HG03520 (cell line): Measurements from ENCODE around the gene MSX2.

ENCODE experiments used
- ATAC-seq: cut with Tn5 transposase; IDR thresholded peaks from one replicate; pipeline ENCODE4 v1.9.1; 2021; ENCODE audit warnings: mild to moderate bottlenecking, moderate library complexity; ENCODE audit not compliant: unreplicated experiment

MSX2 gene

GRCh38 chr5:174724484-174725260, at the start of gene MSX2:
MSX2 (plus strand) TSS chr5:174724582; CDS start chr5:174724660, 78 bp downstream.
- ATAC-seq: no peak

- no peak for ATAC-seq
These were observed 49.3 kb upstream of the MSX2 start for GRCh38 chr5:174675110-174675509.

- ATAC-seq: no peak
These were observed 48.5 kb upstream of the MSX2 start for GRCh38 chr5:174675916-174676315.

DNA sequence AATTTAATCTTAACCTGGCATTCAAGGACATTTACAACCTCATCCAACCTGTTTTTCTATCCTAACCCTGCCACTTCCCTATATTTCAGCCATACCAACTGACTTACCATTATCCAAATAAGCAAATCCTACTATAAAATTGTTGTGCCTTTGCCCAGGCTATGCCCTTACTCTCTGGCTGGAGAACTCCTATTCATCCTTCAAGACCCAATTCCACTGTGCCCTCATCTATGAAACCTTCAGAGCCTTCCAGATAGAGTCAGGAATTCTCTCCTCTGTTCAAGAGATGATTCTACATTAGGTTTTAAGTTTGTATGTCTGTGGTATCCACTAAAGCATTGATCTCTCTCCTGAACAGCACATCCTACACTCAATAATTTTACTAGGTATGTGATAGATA, 46.3 kb upstream of the MSX2 start:
- ATAC-seq: no peak

DNA sequence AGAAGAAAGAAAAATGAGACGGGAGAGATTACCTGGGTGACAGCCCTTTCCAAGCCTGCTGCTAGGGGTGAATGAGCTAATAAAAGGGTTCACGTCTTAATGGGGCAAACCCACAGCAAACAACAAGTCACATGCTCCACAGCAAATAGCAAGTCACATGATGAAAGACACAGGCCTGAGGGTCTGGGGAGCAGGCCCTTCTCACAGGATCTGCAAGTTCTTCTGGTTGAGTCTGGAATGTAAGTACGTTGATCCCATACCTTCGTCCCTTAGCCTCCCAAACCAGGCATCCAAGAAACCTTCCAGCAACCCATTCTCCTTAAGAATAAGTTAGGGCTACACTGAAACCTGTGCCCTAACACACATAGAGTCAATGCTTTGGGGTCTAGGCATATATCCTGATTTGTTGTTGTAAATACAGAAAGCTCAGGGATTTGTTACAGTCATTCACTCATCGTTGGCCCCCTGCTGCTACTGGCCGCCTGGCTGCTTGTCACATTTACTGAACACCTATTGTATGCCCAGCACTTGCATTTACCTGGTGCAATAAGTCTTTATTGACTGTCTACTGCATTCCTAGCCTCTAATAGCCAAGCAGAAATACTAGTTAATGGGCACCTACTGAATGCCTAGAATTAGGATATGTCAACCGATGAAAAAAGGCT, 43.3 kb upstream of the MSX2 start:
- ATAC-seq: no peak

DNA sequence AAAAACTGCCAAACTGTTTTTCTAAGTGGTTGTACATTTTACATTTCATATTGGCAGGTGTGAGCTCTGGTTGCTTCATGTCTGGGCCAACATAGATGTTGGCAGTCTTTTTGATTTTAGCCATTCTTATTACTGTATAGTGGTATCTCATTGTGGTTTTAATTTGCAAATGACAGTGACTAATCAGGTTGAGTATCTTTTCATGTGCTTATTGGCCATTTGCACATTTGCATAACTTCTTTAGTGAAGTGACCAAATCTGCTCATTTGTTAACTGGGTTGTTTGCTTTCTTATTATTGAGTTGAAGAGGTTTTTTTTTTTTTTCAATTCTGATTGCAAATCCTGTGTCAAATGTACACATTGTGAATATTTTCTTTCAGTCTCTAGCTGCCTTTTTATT, 36.9 kb upstream of the MSX2 start:
- no peak for ATAC-seq

DNA sequence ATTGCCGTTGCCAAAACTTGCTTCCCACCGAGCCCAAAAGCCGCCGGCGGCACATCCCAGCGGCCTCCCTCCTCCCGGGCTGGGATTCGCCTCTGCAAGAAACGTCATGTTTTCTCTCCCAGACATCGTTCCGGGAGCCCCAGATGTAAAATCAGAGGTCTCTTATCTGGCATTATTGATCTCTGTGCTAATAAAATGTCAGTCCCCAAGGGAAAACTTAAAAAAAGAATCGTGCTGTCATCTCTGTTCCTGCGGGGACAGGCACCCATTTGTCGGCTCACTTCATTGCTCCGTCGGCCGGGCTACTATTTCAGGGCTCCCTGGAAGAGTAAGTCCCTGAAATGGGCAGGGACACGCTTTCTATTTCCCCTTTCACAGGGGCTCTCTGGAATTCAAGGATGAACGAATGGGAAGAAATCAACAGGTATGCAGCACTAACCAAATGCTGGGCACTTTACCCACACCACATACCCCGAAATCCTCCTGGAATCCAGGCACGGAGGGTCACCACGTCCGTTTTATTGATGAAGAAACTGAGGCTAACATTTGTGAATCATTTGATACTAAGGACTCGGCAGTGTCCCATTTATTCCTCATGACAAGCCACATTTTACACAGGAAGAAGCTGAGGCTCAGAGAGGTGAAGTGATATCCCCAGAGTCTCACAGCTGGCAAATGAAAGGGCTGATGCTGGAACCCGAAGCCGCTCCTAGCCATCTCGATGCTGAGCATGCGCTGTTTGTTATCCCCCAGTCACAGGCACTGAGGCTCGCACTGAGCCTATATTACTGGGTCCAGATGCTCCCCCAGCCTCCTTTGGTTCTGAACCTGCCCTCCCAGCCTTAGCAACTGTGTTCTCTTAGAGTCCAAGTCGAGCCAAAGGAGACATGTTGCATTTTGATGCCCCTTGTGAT, 35.7 kb upstream of the MSX2 start:
- no peak for ATAC-seq

DNA sequence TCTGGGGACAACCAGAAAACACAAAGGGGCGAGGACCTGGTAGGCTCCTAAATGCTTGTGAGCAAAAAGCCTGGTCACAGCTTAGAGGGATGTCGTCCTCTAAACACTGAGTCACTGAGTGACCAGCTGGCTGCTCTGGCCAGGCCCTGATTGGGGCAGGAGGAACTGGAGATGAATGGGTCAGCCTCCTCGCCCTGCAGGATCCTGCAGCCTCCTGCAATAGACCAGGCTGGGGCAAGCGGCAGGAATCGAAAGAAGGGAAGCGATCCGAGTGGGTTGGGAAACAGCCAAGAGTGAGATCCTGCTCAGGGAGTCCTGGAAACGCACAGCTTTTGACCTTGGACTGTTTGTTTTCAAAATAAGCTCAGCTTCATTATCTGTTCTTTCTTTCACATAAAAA, 34.1 kb upstream of the MSX2 start:
- ATAC-seq: no peak

- no peak for ATAC-seq
These were observed 32.0 kb upstream of the MSX2 start for GRCh38 chr5:174692381-174692780.

DNA sequence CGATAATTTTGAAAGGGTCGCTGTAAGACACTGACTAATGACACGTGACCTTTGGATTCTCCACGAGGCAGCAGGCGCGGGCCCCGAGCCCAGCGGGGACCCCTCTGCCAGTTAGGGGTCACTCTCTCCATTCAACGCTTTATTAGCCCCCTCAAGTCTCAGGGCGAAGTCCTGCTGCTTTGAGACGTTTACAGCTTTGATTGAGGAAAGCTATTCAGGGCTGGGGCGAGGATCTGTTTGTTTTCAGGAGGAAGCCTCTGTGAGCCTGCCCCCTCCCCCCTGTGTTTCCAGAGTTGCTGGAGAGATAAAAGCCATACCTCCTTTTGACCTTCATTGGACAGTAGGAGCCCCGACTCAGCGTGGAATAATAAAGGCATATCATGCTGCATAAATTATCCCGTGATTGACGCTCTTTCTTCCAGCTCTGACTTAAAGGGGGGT, 31.4 kb upstream of the MSX2 start:
- no peak for ATAC-seq

- ATAC-seq: no peak
These were observed 30.5 kb upstream of the MSX2 start for GRCh38 chr5:174693697-174694385.

GRCh38 chr5:174694611-174695010, 29.8 kb upstream of the MSX2 start:
- no peak for ATAC-seq

DNA sequence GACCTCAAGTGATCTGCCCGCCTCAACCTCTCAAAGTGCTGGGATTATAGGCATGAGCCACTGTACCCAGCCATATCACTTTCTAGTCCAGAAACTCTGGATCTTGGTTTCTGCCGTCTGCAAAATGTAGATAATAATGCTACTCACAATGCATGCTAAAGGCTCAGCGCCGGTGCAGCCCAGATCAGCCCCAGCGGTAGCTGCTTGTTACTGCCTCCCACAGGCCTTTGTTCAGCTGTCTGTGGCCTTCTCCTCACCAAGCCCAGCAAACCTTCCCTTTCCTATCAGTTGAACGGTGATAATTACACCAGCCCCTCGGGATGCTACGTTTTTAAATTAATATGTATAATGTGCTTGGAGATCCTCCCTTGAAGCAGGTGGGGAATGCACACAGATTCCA, 26.2 kb upstream of the MSX2 start:
- ATAC-seq: no peak

DNA sequence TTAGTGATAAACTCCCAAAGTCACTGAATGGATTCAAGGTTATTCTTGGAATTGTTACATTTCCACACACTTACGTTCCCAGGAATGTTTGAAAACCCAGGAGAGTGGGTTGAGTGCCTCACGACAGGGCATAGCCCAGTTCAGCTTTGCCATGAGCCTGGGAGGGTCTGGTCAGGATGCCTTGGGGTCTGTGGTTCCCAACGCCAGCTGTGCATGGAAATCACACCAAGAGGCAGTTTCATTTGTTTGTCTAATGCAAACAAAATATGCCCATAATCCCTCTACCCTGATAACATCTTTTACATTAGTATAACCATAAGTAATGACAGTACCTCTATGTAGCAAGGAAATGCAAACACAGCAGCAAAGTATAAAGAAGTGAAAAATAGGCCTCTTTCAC, 25.3 kb upstream of the MSX2 start:
- no peak for ATAC-seq

DNA sequence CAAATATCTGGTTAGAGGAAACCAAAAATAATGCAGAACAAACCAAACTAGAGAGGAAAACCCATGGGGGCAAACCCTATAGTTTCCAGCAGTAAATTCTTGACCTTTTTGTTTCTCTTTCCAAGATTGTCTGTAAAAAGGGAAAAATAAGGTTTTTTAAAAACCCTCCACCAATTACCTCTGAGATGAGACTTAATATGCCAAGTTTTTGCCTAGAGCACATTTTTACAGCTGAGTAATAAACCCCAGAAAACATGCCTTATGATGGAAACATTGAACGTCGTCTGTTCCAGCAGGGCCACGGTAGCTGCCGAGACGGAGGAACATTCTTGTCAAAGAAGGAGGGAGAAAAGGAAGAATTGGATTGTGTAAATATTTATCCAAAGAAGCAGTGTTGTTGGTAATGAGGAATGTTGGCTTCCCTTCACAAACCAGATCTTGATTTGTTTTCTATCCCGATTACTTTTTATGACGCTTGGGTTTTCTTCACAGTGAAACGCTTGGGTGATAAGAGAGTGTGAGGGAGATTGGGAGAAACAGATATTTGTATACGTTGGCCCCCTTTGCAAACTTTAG, 17.3 kb upstream of the MSX2 start:
- ATAC-seq: no peak

DNA sequence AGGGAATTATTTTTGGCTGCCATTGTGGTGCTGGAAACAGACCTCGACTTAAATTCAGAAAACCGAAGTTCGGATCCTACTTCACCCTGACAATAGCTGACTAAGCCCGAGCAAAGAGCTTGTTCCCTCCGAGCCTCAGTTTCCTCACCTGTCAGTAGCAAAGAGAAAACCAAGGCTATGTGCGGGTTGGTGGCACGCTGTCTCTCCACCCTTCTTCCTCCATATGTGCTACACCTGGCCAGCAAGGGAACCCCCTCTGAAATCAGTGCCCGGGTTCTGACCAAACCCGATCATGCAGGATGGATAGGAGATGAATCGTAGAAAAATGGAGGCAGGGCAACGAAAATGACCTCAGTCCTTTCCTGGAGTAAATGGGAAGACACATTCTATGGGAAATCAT, 16.7 kb upstream of the MSX2 start:
- ATAC-seq: no peak

GRCh38 chr5:174708476-174709207, 15.7 kb upstream of the MSX2 start:
- ATAC-seq: no peak

GRCh38 chr5:174714751-174715150, 9.6 kb upstream of the MSX2 start:
- no peak for ATAC-seq

DNA sequence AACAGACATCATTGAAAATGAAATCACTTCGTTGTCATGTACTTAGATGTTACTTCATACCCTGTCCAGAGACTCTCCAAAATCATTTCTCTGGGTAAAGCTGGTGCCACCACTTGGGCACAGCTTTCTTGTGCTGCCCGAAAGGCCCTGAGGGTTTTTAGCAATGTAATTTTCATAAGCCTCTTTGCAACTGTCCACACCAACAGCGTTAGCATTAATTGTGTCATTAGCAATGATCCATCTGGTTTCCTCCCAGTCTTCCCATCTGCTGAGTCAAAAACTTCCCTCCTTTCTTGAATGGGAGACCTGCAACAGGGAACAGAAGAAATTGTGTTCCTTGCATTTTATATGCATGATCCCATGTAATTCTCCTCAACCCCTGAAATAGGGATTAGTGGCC, 8.6 kb upstream of the MSX2 start:
- no peak for ATAC-seq
